NCI-H128 (cell line): ENCODE results near the gene PACSIN2.
"Not testable (repeated sequence)": the region's sequence is repeated elsewhere in the genome, so short reads cannot be mapped to it uniquely, and the experiment has no call there.

Experiments
- DNase-seq: peaks from one replicate; lab custom pipeline; 2025; ENCODE audit not compliant: unreplicated experiment; lab: John Stamatoyannopoulos, UW

The PACSIN2 gene

GRCh38 chr22:43012390-43012789 lies 2.6 kb downstream of the PACSIN2 start:
- no peak for DNase-seq

- DNase-seq, result no peak
Observed at GRCh38 chr22:43011079-43011478, 3.9 kb downstream of the PACSIN2 start.

- no peak for DNase-seq
Observed at GRCh38 chr22:43009444-43009843, 5.5 kb downstream of the PACSIN2 start.

- no peak for DNase-seq
Observed at GRCh38 chr22:43008921-43009320, 6.0 kb downstream of the PACSIN2 start.

- no peak for DNase-seq
Observed at GRCh38 chr22:43008509-43008908, 6.4 kb downstream of the PACSIN2 start.

- DNase-seq, result peak; percentile 32
Observed at GRCh38 chr22:43007519-43008102, 7.3 kb downstream of the PACSIN2 start.

- DNase-seq, result no peak
Observed at GRCh38 chr22:43006753-43007152, 8.2 kb downstream of the PACSIN2 start.

GRCh38 chr22:43006016-43006505 lies 8.9 kb downstream of the PACSIN2 start:
- no peak for DNase-seq

- DNase-seq, result no peak
Observed at GRCh38 chr22:43005106-43005505, 9.8 kb downstream of the PACSIN2 start.

- DNase-seq, result no peak
Observed at GRCh38 chr22:43004362-43005035, 10.4 kb downstream of the PACSIN2 start.

GRCh38 chr22:43002202-43002586 lies 12.8 kb downstream of the PACSIN2 start:
- no peak for DNase-seq

- no peak for DNase-seq
Observed at GRCh38 chr22:43001271-43002201, 13.4 kb downstream of the PACSIN2 start.

- DNase-seq, result no peak
Observed at GRCh38 chr22:43000441-43001175, 14.3 kb downstream of the PACSIN2 start.

- no peak for DNase-seq
Observed at GRCh38 chr22:42997582-42998090, 17.3 kb downstream of the PACSIN2 start.

- no peak for DNase-seq
Observed at GRCh38 chr22:42996646-42997365, 18.1 kb downstream of the PACSIN2 start.

GRCh38 chr22:42995654-42996053 lies 19.3 kb downstream of the PACSIN2 start:
- not testable (repeated sequence) for DNase-seq

- DNase-seq, result no peak
Observed at GRCh38 chr22:42994917-42995562, 19.9 kb downstream of the PACSIN2 start.

- DNase-seq, result no peak
Observed at GRCh38 chr22:42994276-42994916, 20.6 kb downstream of the PACSIN2 start.

- DNase-seq, result no peak
Observed at GRCh38 chr22:42993651-42994275, 21.2 kb downstream of the PACSIN2 start.
